ENCODE data around the gene FAM177B.

GRCh38 chr1:222783051-222783450 lies 46.0 kb downstream of the FAM177B start:
- TF ChIP-seq, protein P1, sequence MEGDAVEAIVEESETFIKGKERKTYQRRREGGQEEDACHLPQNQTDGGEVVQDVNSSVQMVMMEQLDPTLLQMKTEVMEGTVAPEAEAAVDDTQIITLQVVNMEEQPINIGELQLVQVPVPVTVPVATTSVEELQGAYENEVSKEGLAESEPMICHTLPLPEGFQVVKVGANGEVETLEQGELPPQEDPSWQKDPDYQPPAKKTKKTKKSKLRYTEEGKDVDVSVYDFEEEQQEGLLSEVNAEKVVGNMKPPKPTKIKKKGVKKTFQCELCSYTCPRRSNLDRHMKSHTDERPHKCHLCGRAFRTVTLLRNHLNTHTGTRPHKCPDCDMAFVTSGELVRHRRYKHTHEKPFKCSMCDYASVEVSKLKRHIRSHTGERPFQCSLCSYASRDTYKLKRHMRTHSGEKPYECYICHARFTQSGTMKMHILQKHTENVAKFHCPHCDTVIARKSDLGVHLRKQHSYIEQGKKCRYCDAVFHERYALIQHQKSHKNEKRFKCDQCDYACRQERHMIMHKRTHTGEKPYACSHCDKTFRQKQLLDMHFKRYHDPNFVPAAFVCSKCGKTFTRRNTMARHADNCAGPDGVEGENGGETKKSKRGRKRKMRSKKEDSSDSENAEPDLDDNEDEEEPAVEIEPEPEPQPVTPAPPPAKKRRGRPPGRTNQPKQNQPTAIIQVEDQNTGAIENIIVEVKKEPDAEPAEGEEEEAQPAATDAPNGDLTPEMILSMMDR (IDR thresholded peaks at IDR 0.05; ENCODE audit: low read depth, low read length, missing input control): no peak
- TF ChIP-seq YY1 (IDR thresholded peaks at IDR 0.05): no peak
- no peak for TF ChIP-seq JUND (IDR thresholded peaks at IDR 0.05)
- no peak for TF ChIP-seq RXRA (IDR thresholded peaks at IDR 0.05)
- TF ChIP-seq RAD21 (IDR thresholded peaks at IDR 0.05): no peak
- TF ChIP-seq, protein P2, sequence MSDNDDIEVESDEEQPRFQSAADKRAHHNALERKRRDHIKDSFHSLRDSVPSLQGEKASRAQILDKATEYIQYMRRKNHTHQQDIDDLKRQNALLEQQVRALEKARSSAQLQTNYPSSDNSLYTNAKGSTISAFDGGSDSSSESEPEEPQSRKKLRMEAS (IDR thresholded peaks at IDR 0.05): no peak
- TF ChIP-seq EGR1 (IDR thresholded peaks at IDR 0.05; ENCODE audit: low read depth in 2 of 2): no peak
- TF ChIP-seq REST (IDR thresholded peaks at IDR 0.05): no peak

Measured in liver (tissue), 3 donors.